Activated naive CD4-positive, alpha-beta T cell treated with anti-CD3 and anti-CD28 coated beads for 36 hours (primary cell): Measurements from ENCODE around the gene OTUD7B. TPM values are rescaled to one million over a fixed set of nuclear protein-coding genes. Genes with fewer than 3 reads are reported as not detected.

ENCODE experiments used
- CTCF ChIA-PET: fragments of 350-600 bp; sonication (Branson Sonifier 250); formaldehyde crosslinking; loops from one replicate; lab custom pipeline; 2021; ENCODE audit warnings: antibody characterized with exemption; lab: Charles Lee
- DNase-seq: peaks from one replicate; pipeline ENCODE4 v3.0.0-alpha.2; 2020
- H3K27ac Mint-ChIP-seq: one replicate; pipeline ENCODE4 v1.8.0; 2021; ENCODE audit warnings: mild to moderate bottlenecking, mixed read lengths
- H3K27me3 Mint-ChIP-seq: one replicate; pipeline ENCODE4 v1.8.0; 2021; ENCODE audit warnings: low read depth, mixed read lengths
- H3K36me3 Mint-ChIP-seq: one replicate; pipeline ENCODE4 v1.8.0; 2021; ENCODE audit warnings: low read depth, mixed read lengths
- H3K4me1 Mint-ChIP-seq: one replicate; pipeline ENCODE4 v1.8.0; 2021; ENCODE audit warnings: low read depth, mixed read lengths
- H3K4me3 Mint-ChIP-seq: one replicate; pipeline ENCODE4 v1.8.0; 2021; ENCODE audit warnings: mild to moderate bottlenecking, moderate library complexity, mixed read lengths
- H3K9me3 Mint-ChIP-seq: one replicate; pipeline ENCODE4 v1.8.0; 2021; ENCODE audit warnings: mixed read lengths
- intact Hi-C: fragments of 100-400 bp; cut with micrococcal nuclease; formaldehyde crosslinking; loops from one replicate; pipeline ENCODE4 v1.15.1; 2023
- total RNA-seq, 2 experiments: library from RNA; stranded (reverse); gene quantifications; one replicate each; pipeline ENCODE4 v1.2.3, GENCODE V29; 2021

OTUD7B gene
- total RNA-seq, 2 experiments from 2014 or later: 10.9 to 11.0 TPM

DNA sequence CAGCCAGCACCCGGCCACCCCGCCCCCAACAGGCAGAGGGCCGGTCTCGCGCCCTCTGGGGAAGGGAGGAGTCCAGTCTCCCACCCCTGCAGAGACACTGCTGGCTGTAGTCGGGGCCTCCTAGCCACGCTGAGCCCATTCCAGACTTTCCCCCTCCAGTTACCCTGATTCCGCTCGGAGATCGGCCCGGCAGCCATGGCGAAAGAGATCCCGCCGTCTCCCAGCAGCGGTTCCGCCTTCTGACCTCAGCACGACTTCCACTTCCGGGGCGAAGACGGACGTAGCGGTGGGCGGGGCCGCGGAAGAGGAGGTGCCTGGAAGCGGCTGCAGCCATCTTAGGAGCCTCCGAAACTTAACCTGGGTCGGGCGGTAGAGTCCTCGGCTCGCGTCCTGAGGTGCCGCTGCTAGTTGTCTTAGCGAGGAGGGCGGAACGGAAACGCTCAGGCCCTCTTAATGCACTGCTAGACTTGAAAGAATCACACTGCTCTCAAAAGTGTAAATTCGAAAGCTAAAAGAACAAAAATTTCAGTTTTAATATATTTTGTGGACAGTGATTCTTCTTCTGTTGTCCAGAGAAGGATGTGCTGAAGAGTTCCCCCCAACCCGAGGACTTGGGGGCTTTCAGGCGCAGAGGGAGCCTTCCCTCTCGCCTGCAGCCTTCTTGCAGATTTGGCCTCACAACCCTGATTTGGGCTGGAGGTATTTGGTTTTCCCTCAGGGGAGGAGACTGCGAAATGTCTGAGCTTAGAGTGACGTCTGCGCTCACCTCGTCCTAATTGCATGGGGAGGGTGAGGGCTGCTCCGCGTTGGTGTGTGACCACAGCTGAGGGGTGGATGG, 82.7 kb downstream of the OTUD7B start, which contains the start of gene SF3B4:
SF3B4 (minus strand) TSS at position 241 of the 838 bp plus-strand sequence; CDS start at position 197, 44 bp downstream.
- peak; percentile 97 for DNase-seq
- CTCF ChIA-PET: interaction anchor here (1.0 kb wide), 1 partner anchor 40 kb away, joined by 3 read pairs; a partner anchor contains a TSS
- H3K27me3 Mint-ChIP-seq: no peaks in the 10 kb centered on the region
- intact Hi-C loops: loop anchor here (1.0 to 2.0 kb wide), 5 partner anchors 10 to 81 kb away; partner anchors contain the start of genes BOLA1 and SV2A
- peaks cover 45% of the 10 kb centered on the region for H3K4me1 Mint-ChIP-seq
- peak within 1 kb of the TSS; percentile 99 for H3K4me3 Mint-ChIP-seq
- H3K27ac Mint-ChIP-seq: peak within 1 kb of the TSS; percentile 95
- no peaks in the 10 kb centered on the region for H3K9me3 Mint-ChIP-seq
- peaks cover 38% of the 10 kb centered on the region for H3K36me3 Mint-ChIP-seq

DNA sequence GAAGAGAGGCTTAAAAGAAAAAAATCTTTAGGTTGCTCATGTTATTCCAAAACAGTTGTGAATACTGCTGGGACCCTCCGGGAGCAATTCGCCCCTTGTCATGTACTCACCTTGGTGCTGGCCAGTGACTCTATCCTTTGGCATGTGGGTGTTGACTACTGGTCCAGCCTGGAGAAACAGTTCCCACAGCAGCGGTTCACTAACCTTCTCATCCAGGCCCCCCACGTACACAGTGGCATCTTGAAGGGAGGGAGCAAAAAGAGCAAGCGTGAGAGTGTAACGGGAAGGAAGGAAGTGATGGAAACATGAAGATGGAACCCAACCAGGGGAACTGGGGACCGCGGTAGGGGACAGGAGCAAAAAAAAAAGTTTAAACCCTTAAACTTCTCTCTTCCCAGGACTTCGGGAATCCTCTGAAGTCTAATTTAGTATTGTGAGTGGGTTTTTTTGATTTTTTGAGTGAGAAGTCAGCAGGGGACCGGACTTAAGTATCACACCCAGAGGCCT, 83.4 kb downstream of the OTUD7B start:
- CTCF ChIA-PET: no interaction called here
- peaks cover 42% of the 10 kb centered on the region for H3K36me3 Mint-ChIP-seq
- H3K27me3 Mint-ChIP-seq: no peaks in the 10 kb centered on the region
- no peak for DNase-seq
- H3K27ac Mint-ChIP-seq: peak overlapping the region; percentile 95
- H3K4me1 Mint-ChIP-seq: peaks cover 45% of the 10 kb centered on the region
- intact Hi-C loops: loop anchor here (1.0 to 2.0 kb wide), 4 partner anchors 10 to 82 kb away; partner anchors contain the start of genes BOLA1 and SV2A
- H3K4me3 Mint-ChIP-seq: peak overlapping the region; percentile 99
- no peaks in the 10 kb centered on the region for H3K9me3 Mint-ChIP-seq

DNA sequence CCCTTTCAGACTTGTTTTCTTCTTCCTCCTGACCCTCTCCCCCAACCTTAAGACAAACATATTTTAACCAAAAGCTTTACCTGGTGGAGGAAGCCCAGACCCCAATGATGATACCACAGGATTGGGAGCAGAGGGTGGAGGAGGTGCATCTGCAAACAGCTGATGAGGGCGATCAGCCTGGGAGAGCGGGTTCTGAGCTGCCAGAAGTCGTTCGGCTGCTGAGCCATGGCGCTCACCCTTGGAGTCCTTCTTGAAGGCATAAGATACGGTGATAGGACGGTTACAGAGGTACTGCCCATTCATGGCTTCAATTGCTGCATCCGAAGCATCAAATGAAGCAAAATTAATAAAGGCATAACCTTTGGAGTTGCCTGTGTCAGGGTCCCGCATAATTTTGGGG, 84.2 kb downstream of the OTUD7B start:
- peak overlapping the region; percentile 99 for H3K4me3 Mint-ChIP-seq
- peaks cover 39% of the 10 kb centered on the region for H3K4me1 Mint-ChIP-seq
- no peak for DNase-seq
- H3K36me3 Mint-ChIP-seq: peaks cover 43% of the 10 kb centered on the region
- intact Hi-C loops: loop anchor here (2.0 kb wide), 1 partner anchor 83 kb away; no protein-coding TSS in a partner anchor
- H3K27me3 Mint-ChIP-seq: no peaks in the 10 kb centered on the region
- no peak overlapping the region for H3K27ac Mint-ChIP-seq
- CTCF ChIA-PET: no interaction called here
- no peaks in the 10 kb centered on the region for H3K9me3 Mint-ChIP-seq

DNA sequence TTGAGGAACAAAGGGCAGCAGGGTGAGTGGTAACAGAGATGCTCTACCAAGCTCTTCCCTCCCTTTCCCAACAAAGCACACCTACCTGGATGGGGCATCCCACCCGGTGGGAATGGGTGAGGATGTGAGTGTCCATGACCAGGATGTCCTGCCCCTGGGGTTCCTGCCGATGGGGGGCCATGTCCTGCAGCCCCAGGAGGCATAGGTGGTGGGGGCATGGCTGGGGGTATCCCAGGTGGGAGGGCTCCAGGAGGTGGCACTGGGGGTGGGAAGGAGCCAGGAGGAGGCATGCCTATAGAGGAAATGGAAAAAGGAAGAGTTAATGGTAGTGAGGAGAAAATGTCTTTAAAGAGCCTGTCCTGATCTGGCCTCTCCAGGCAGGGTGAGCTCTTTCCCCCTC, 84.8 kb downstream of the OTUD7B start:
- intact Hi-C loops: loop anchor here (2.0 kb wide), 1 partner anchor 83 kb away; no protein-coding TSS in a partner anchor
- CTCF ChIA-PET: no interaction called here
- no peaks in the 10 kb centered on the region for H3K9me3 Mint-ChIP-seq
- H3K4me1 Mint-ChIP-seq: peaks cover 36% of the 10 kb centered on the region
- DNase-seq: no peak
- peaks cover 43% of the 10 kb centered on the region for H3K36me3 Mint-ChIP-seq
- no peaks in the 10 kb centered on the region for H3K27me3 Mint-ChIP-seq
- H3K27ac Mint-ChIP-seq: no peak overlapping the region
- peak overlapping the region; percentile 68 for H3K4me3 Mint-ChIP-seq

DNA sequence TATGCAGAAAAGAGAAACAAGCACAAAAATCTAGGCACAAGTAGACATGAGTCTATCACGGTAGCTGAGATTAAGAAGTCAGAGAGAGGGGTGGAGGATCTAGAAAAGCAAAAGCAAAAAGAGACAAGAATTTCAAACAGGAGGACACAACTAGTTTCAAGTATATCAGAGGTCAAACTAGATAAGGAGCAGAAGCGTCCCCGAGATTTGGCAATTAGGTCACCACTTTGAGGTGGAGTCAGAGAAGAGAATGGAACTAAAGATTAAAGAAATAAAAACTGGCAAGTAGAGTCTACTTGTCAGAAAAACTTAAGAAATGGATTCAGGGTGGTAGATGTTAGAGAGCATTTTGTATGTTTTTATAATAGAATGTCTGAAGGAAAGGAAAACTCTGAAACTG, 85.2 kb downstream of the OTUD7B start:
- intact Hi-C loops: no loop called here
- Mint-ChIP-seq H3K36me3 (peaks cover 43% of the 10 kb centered on the region), H3K27ac (no peak overlapping the region), H3K27me3 (no peaks in the 10 kb centered on the region), H3K9me3 (no peaks in the 10 kb centered on the region), H3K4me1 (peaks cover 34% of the 10 kb centered on the region), H3K4me3 (peak overlapping the region; percentile 49)
- DNase-seq: no peak
- CTCF ChIA-PET: no interaction called here

DNA sequence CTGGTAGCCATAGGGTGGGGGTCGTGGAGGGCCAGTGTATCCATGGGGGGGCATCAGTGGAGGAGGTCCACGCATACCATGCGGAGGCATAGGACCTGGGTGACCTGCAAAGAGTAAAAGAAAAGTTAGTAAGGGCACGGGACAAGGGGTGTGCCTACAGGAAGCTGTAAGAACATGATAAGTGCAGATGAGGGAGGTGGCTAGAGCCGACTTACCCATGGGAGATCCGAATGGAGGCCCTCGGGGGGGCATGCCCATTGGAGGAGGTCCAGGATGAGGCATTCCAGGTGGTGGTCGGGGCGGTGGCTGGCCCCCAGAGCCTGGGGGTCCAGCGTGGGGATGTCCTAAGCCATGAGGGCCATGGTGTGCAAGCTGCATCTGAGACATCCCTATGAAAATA, 86.9 kb downstream of the OTUD7B start:
- Mint-ChIP-seq H3K27ac (no peak overlapping the region), H3K9me3 (no peaks in the 10 kb centered on the region), H3K4me1 (peaks cover 31% of the 10 kb centered on the region), H3K27me3 (no peaks in the 10 kb centered on the region), H3K36me3 (peaks cover 43% of the 10 kb centered on the region), H3K4me3 (no peak overlapping the region)
- CTCF ChIA-PET: interaction anchor here (0.5 kb wide), 1 partner anchor 35 kb away, joined by 3 read pairs; no protein-coding TSS in a partner anchor
- DNase-seq: no peak
- intact Hi-C loops: no loop called here

DNA sequence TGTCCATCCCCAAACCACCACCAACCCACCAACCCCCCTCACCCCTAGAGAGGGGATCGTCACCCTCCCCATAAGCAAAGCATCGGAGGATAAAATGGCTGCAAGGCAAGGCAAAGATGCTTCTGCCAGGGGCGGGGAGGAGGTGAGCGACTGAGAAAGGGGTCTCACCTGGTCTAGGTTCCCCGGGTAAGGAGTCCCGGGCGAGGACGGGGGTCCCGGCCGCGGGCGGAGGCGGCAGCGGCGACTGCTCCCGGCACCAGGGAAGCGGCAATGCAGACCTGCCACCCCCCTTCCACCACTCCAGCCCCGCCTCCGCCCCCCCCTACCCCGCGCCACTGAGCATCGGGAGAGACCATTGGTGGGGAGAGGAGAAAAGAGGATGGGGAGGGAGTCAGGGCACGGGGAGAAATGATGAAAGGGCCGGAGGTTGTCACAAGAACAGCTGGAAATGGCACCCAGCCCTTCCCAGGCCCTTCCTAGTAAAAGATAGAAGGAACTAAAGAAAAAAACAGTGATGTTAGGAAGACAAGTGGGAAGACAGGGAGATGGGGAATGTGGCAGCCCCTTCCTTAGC, 92.9 kb downstream of the OTUD7B start, which contains the start of gene SV2A:
SV2A (minus strand) TSS at position 274 of the 574 bp plus-strand sequence. CDS start 4,004 bp downstream, outside the sequence.
- Mint-ChIP-seq H3K27me3 (no peaks in the 10 kb centered on the region), H3K27ac (no peak within 1 kb of the TSS), H3K4me3 (peak within 1 kb of the TSS; percentile 86), H3K9me3 (no peaks in the 10 kb centered on the region), H3K36me3 (peaks cover 9% of the 10 kb centered on the region), H3K4me1 (peaks cover 34% of the 10 kb centered on the region)
- intact Hi-C loops: loop anchor here (1.0 kb wide), 1 partner anchor 10 kb away; the partner anchor contains the start of gene SF3B4
- peak; percentile 72 for DNase-seq
- CTCF ChIA-PET: interaction anchor here (1.2 kb wide), 1 partner anchor 30 kb away, joined by 3 read pairs; a partner anchor contains a TSS

DNA sequence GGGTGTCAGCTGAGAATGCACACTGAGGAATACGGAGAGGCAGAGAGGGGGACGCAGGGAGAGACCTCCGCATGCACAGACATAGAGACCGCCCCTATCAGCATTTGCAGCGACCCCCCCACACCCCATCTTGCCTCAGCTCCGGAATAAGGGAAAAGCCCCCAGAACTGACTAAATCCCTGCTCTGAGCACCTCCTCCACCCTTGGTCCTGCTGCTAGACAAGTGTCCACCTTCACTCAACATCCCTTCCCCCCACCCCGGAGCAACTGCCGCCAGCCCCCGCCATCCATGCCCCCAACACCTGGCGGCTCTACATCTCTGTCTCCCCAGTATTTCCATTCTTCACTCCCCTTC, 93.7 kb downstream of the OTUD7B start:
- no peaks in the 10 kb centered on the region for H3K9me3 Mint-ChIP-seq
- CTCF ChIA-PET: no interaction called here
- peaks cover 4% of the 10 kb centered on the region for H3K36me3 Mint-ChIP-seq
- no peak overlapping the region for H3K27ac Mint-ChIP-seq
- no peak for DNase-seq
- H3K4me3 Mint-ChIP-seq: peak overlapping the region; percentile 86
- intact Hi-C loops: loop anchor here (1.0 kb wide), 1 partner anchor 10 kb away; the partner anchor contains the start of gene SF3B4
- no peaks in the 10 kb centered on the region for H3K27me3 Mint-ChIP-seq
- peaks cover 34% of the 10 kb centered on the region for H3K4me1 Mint-ChIP-seq

DNA sequence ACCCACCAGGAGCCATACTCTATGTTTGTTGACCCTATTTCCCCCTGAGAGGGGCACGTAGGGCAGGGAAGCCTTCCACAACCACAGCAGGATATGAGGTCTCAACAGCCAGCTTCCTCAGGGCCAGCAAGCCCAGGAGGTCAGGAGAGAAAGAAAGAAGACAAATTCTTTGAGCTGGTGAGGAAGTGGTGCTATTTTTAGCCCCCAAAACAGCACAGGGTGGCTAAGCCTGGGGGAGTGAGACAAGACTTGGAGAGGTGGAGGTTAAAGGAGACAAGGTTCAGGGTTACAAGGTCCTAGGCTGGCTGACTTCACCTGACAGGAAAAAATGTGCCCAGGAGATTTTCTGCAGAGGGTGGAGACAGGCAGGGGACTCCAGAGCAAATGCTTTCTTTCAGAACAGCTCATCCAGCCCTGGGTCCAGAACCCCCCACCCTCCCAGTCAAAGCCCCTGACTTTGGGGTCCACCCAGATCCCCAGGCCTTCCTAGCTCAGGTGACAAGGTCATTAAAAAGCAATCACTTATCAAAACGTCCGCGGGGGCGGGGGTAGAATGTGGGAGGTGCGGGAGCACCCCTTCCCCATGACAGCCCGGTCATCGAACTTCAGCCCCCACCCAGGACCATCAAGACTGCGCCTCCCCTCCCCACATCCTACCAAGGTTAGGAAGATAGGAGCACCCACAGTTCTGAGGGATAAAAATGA, 94.2 kb downstream of the OTUD7B start:
- Mint-ChIP-seq H3K27me3 (no peaks in the 10 kb centered on the region), H3K4me1 (peaks cover 34% of the 10 kb centered on the region), H3K27ac (peak overlapping the region; percentile 47), H3K36me3 (peaks cover 4% of the 10 kb centered on the region), H3K9me3 (no peaks in the 10 kb centered on the region), H3K4me3 (peak overlapping the region; percentile 86)
- CTCF ChIA-PET: no interaction called here
- intact Hi-C loops: no loop called here
- DNase-seq: no peak

DNA sequence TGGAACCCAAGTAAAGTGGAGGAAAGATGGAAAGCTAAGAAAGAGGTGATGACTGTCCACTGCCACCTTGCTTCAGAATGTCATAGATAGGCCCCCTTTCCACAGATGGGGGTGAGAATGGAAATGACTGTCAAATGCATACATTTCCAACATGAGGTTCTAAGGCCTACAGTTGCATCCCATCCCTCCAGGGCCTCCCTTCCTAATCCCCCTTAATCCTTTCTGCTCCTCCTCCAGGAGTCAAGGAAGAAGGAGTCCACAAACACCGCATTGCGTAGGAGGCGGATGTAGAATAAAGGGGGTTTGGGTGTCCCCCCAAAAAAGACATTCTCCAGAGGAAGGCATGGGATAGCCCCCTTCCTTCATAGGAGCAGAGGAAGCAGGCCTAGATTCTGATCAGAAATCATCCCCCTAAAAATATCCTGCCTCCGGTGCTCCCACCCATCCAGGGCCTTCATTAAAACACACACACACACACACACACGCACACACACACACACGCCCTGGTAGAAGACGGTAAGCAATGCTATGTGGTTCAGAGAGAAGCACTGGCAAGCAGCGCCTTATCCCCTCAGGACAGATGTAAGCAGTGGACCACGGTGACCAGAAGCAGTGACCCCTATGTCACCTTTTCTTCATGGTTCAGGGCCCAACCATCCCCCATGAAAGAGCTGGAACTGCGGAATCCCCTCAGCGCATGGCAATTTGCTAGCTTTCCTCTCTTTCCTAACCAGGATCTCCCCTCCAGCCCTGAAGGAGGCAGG, 94.9 kb downstream of the OTUD7B start:
- peak overlapping the region; percentile 86 for H3K4me3 Mint-ChIP-seq
- peak overlapping the region; percentile 47 for H3K27ac Mint-ChIP-seq
- H3K9me3 Mint-ChIP-seq: no peaks in the 10 kb centered on the region
- H3K4me1 Mint-ChIP-seq: peaks cover 34% of the 10 kb centered on the region
- intact Hi-C loops: no loop called here
- H3K27me3 Mint-ChIP-seq: no peaks in the 10 kb centered on the region
- CTCF ChIA-PET: interaction anchor here (1.2 kb wide), 1 partner anchor 27 kb away, joined by 3 read pairs; no protein-coding TSS in a partner anchor
- DNase-seq: no peak
- peaks cover 4% of the 10 kb centered on the region for H3K36me3 Mint-ChIP-seq

DNA sequence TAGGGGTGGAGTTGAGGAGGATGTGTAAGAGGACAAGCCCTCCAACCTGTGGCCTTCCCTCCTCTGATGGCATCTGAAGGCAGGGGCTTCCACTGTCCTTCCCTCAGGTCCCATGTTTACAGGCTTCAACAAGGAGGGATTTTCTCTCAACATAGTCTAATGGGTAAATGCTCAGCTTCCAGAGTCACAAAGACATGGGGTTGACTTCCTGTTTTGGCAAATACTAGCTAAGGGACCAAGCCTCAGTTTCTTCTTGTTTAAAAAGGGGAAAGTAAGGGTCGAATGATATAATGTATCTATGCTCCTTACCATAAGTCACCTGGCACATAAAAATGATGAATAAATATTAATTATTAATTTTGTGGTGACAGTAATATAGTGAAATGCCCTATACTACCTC, 96.0 kb downstream of the OTUD7B start:
- Mint-ChIP-seq H3K4me3 (no peak overlapping the region), H3K27ac (no peak overlapping the region), H3K9me3 (no peaks in the 10 kb centered on the region), H3K36me3 (peaks cover 4% of the 10 kb centered on the region), H3K27me3 (no peaks in the 10 kb centered on the region), H3K4me1 (peaks cover 34% of the 10 kb centered on the region)
- intact Hi-C loops: no loop called here
- DNase-seq: no peak
- CTCF ChIA-PET: interaction anchor here (1.2 kb wide), 1 partner anchor 26 kb away, joined by 3 read pairs; no protein-coding TSS in a partner anchor
